Neutrophil (primary cell): ENCODE results near the gene RBPJ.

ENCODE experiments used
- H3K27ac ChIP-seq: fragments of 200-600 bp; sonication (generic); 2 replicates; pipeline ENCODE4 v1.5.1; 2016; ENCODE audit warnings: mild to moderate bottlenecking, moderate library complexity
- H3K27me3 ChIP-seq: fragments of 200-600 bp; sonication (generic); 2 replicates; pipeline ENCODE4 v1.6.0; 2016; ENCODE audit warnings: mild to moderate bottlenecking
- H3K36me3 ChIP-seq: fragments of 200-600 bp; sonication (generic); 2 replicates; pipeline ENCODE4 v1.5.1; 2017
- H3K4me1 ChIP-seq, 2 experiments: fragments of 200-600 bp in 1 of 2; sonication (generic) in 1 of 2; 1 replicate in 1 of 2; 2 replicates in 1 of 2; pipeline versions ENCODE4 v1.5.1 to v1.6.1; 2013 to 2016; ENCODE audit warnings: low read depth in 1 of 2, low read length in 1 of 2, mild to moderate bottlenecking in 1 of 2, moderate library complexity in 1 of 2; ENCODE audit not compliant: control insufficient read depth in 1 of 2, insufficient read depth in 1 of 2
- H3K4me3 ChIP-seq, 2 experiments: fragments of 200-600 bp in 1 of 2; sonication (generic) in 1 of 2; 1 replicate in 1 of 2; 2 replicates in 1 of 2; pipeline ENCODE4 v1.5.1; 2013 to 2016; ENCODE audit warnings: low read depth in 1 of 2, low read length in 1 of 2, mild to moderate bottlenecking in 1 of 2, moderate library complexity in 1 of 2
- H3K9me3 ChIP-seq: fragments of 200-600 bp; sonication (generic); 2 replicates; pipeline ENCODE4 v1.5.1; 2016
- CTCF ChIP-seq: fragments of 200-600 bp; sonication (generic); IDR thresholded peaks from 2 replicates; pipeline ENCODE4 v1.5.1; 2016; ENCODE audit warnings: antibody characterized with exemption

The RBPJ gene

GRCh38 chr4:26468977-26469376 lies 148.2 kb downstream of the RBPJ start:
- Histone ChIP-seq H3K9me3 (no peaks in the 10 kb centered on the region), H3K27me3 (no peaks in the 10 kb centered on the region), H3K4me1 (no peaks in the 10 kb centered on the region), H3K36me3 (no peaks in the 10 kb centered on the region), H3K27ac (no peak overlapping the region), H3K4me3 (no peak overlapping the region)
- no peak for TF ChIP-seq CTCF

- Histone ChIP-seq H3K27me3 (no peaks in the 10 kb centered on the region), H3K4me3 (no peak overlapping the region), H3K9me3 (no peaks in the 10 kb centered on the region), H3K4me1 (no peaks in the 10 kb centered on the region), H3K36me3 (no peaks in the 10 kb centered on the region), H3K27ac (no peak overlapping the region)
- TF ChIP-seq CTCF = no peak
Measured at GRCh38 chr4:26471890-26472289, 151.1 kb downstream of the RBPJ start.

- Histone ChIP-seq H3K36me3 (no peaks in the 10 kb centered on the region), H3K9me3 (no peaks in the 10 kb centered on the region), H3K27ac (no peak overlapping the region), H3K27me3 (no peaks in the 10 kb centered on the region), H3K4me3 (no peak overlapping the region), H3K4me1 (no peaks in the 10 kb centered on the region)
- TF ChIP-seq CTCF = no peak
Measured at GRCh38 chr4:26473893-26474292, 153.1 kb downstream of the RBPJ start.

- no peaks in the 10 kb centered on the region for H3K27me3 ChIP-seq
- H3K36me3 ChIP-seq = no peaks in the 10 kb centered on the region
- H3K4me3 ChIP-seq = no peak overlapping the region
- TF ChIP-seq CTCF = no peak
- no peaks in the 10 kb centered on the region for H3K9me3 ChIP-seq
- H3K27ac ChIP-seq = no peak overlapping the region
- no peaks in the 10 kb centered on the region for H3K4me1 ChIP-seq
Measured at GRCh38 chr4:26474551-26474950, 153.7 kb downstream of the RBPJ start.

GRCh38 chr4:26475716-26476115 lies 154.9 kb downstream of the RBPJ start:
- no peak overlapping the region for H3K27ac ChIP-seq
- H3K4me3 ChIP-seq = no peak overlapping the region
- H3K9me3 ChIP-seq = no peaks in the 10 kb centered on the region
- H3K4me1 ChIP-seq = no peaks in the 10 kb centered on the region
- TF ChIP-seq CTCF = no peak
- no peaks in the 10 kb centered on the region for H3K36me3 ChIP-seq
- no peaks in the 10 kb centered on the region for H3K27me3 ChIP-seq

GRCh38 chr4:26476545-26476944 lies 155.7 kb downstream of the RBPJ start:
- H3K9me3 ChIP-seq = no peaks in the 10 kb centered on the region
- no peak for TF ChIP-seq CTCF
- H3K36me3 ChIP-seq = no peaks in the 10 kb centered on the region
- H3K4me1 ChIP-seq = no peaks in the 10 kb centered on the region
- no peak overlapping the region for H3K27ac ChIP-seq
- H3K4me3 ChIP-seq = no peak overlapping the region
- H3K27me3 ChIP-seq = no peaks in the 10 kb centered on the region
